ENCODE results near the gene SLC6A17.

SLC6A17 gene

GRCh38 chr1:110135666-110136065, 14.6 kb upstream of the SLC6A17 start:
- no peak for DNase-seq (ENCODE audit: low read depth)

DNA sequence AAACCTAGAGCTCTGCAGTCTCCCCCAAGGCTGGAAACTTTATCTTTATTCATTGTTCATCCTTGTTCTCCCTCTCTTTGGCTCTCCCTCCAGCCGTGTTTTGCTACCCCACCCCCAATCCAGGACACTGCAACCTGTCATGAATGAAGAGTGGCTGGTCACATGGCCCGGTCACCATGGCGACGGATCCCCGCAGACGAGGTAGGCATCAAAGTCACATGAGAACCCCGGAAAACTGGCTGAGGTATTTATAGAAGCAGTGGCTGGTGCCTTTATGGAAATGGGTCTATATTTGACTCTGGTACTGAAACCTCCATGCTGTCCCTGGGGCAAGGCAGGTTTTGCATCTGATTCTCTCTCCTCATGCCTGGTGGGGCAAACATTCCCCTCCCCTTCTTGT, 13.4 kb upstream of the SLC6A17 start:
- DNase-seq (ENCODE audit: low read depth): no peak

- no peak for DNase-seq (ENCODE audit: low read depth)
These were observed 11.3 kb upstream of the SLC6A17 start for GRCh38 chr1:110138956-110139355.

DNA sequence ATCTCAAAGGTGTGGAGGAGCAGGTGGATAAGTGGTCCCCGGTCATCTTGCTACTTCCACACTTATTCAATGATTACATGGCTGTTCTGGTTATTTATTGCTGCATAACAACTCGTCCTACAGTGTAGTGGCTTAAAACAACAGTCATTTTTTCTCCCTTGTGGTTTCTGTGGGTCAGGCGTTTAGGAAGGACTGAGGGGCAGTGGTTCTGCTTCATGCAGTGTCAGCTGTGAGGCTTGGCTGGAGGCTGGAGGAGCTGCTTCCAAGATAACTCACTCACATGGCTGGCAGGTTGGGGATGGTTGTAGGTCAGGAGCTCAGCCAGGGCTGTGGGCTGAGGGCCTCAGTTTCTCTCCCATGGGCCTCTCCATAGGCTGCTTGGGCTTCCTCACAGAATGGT, 5.9 kb upstream of the SLC6A17 start:
- DNase-seq (ENCODE audit: low read depth): no peak

DNA sequence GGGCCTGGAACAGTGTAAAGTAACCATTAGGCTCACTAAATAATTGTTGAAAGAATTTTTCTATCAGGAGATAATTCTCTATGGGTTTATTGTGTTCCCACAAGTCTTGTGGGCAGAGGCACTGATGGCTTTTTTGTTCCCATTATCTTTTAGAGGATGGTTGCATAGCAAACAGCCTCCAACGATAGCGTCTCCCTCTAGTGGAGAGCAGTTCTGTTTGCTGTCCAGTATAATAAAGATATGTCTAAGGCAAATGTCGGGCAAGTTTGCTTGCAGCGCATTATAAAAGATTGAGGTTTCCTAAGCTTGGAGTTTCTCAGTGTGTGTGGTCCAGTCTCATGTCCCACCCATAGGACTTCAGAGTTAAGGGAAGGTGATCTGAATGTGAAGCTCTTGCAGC, 1.3 kb upstream of the SLC6A17 start:
- DNase-seq (ENCODE audit: low read depth): no peak

GRCh38 chr1:110151175-110151669, 928 bp downstream of the SLC6A17 start:
- no peak for DNase-seq (ENCODE audit: low read depth)

GRCh38 chr1:110152133-110152785, 2.0 kb downstream of the SLC6A17 start:
- DNase-seq (ENCODE audit: low read depth): no peak

DNA sequence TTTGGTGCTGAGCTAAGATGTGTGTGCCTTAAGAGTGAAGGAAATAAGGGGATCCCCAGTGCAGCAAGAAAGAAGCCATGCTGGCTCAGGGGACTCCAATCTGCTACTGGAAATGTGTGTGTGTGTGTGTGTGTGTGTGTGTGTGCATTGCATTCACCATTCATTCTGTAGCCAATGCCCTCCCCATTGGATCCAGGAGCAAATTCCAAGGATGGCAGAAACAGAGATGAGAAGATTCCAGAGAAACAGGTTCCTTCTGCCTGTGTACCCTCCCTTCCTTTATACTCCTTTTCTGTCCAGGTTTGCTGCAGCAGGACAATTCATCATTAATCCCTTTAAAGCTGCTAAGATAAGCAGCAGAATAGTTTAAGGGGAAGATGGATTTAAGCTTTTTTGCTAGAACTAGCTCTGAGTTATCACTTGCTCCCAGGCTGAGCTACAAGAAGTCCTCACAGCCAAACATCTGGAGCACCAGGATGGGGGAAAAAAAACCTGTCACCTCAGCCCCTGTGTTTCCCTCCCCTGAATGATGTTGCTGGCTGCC, 3.2 kb downstream of the SLC6A17 start:
- no peak for DNase-seq (ENCODE audit: low read depth)

- no peak for DNase-seq (ENCODE audit: low read depth)
These were observed 5.7 kb downstream of the SLC6A17 start for GRCh38 chr1:110155878-110156522.

DNA sequence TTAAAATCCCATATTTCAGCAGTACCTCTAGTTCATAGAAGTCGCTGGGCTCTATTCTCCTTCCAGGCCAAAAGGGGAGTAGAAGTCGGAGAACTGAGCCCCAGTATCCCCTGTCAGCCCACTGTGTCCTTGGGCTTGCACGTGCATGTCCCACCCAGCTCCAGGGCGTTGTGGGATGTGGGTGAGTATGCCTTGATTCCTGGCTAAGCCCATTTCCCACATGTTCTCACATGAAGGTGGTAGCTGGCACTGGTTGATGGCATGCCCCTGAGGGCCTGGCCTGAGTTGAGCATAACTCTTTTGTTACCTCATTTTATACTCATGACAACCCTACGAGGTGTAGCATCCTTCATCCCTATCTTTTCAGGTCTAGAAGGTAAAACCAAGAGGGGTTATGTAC, 8.0 kb downstream of the SLC6A17 start:
- DNase-seq (ENCODE audit: low read depth): no peak

GRCh38 chr1:110159168-110159567, 8.9 kb downstream of the SLC6A17 start:
- no peak for DNase-seq (ENCODE audit: low read depth)

- no peak for DNase-seq (ENCODE audit: low read depth)
These were observed 10.3 kb downstream of the SLC6A17 start for GRCh38 chr1:110160538-110161100.

DNA sequence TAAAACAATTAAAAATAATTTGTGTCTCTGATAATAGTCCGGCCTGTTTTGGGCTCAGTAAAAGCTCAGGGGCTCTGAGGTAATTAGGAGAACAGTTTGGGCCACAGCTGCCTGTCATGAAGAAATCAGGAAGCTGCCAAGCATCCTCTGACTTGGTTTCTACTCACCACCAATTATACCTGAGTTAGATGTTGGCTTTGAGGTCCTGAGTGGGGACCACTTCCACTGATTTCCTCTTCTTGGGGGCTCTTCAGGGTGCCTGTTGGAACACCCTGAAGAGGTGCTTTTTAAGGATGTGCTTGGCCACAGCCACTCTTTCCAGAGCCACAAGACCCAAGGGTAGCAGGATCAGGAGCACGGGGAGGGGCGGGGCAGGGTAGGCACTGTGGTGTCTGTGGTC, 10.9 kb downstream of the SLC6A17 start:
- DNase-seq (ENCODE audit: low read depth): no peak

GRCh38 chr1:110161849-110162248, 11.6 kb downstream of the SLC6A17 start:
- no peak for DNase-seq (ENCODE audit: low read depth)

GRCh38 chr1:110163591-110163990, 13.3 kb downstream of the SLC6A17 start:
- no peak for DNase-seq (ENCODE audit: low read depth)

GRCh38 chr1:110164725-110165350, 14.5 kb downstream of the SLC6A17 start:
- no peak for DNase-seq (ENCODE audit: low read depth)

- no peak for DNase-seq (ENCODE audit: low read depth)
These were observed 15.5 kb downstream of the SLC6A17 start for GRCh38 chr1:110165761-110166231.

- no peak for DNase-seq (ENCODE audit: low read depth)
These were observed 16.6 kb downstream of the SLC6A17 start for GRCh38 chr1:110166861-110167260.

- DNase-seq (ENCODE audit: low read depth): no peak
These were observed 20.8 kb downstream of the SLC6A17 start for GRCh38 chr1:110170766-110171733.

DNA sequence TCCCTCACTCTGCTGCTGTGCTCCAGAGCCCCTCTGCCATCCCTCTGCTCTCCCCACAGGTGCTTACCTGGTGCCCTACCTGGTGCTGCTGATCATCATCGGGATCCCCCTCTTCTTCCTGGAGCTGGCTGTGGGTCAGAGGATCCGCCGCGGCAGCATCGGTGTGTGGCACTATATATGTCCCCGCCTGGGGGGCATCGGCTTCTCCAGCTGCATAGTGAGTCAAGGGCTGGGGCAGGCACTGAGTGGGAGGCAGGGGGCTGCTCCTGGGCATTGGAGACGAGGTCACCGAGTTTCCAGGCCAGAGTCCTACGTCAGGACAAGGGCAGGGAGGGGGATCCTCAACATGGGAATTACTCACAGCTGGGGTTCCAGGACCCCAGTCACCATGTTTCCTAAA, 21.7 kb downstream of the SLC6A17 start:
- no peak for DNase-seq (ENCODE audit: low read depth)

- no peak for DNase-seq (ENCODE audit: low read depth)
These were observed 23.3 kb downstream of the SLC6A17 start for GRCh38 chr1:110173466-110174105.

Measured in stimulated activated CD4-positive, alpha-beta T cell treated with anti-CD3 and anti-CD28 coated beads, Interleukin-2, amount 100 ng/mL, for 4 hours (primary cell).